ENCODE data around the gene GPRC5A.

The GPRC5A gene

GRCh38 chr12:12891080-12891880 lies at the start of gene GPRC5A:
Gene GPRC5A (plus strand): TSS chr12:12891562. CDS start chr12:12908250, 16,688 bp downstream.
- TF ChIP-seq NFIC (IDR thresholded peaks at IDR 0.05) (peak; percentile 34), EP300 (IDR thresholded peaks at IDR 0.05; ENCODE audit: borderline replicate concordance) (peak; percentile 67; the same call in 1 of the 2 replicates), TEAD4 (IDR thresholded peaks at IDR 0.05) (peak; percentile 54; the same call in 1 of the 2 replicates), MAX (IDR thresholded peaks at IDR 0.05) (peak; percentile 86), USF1 (IDR thresholded peaks at IDR 0.05) (0 out of 2 replicates have a peak, but pooled peaks have one; percentile 8), FOXM1 (IDR thresholded peaks at IDR 0.05; ENCODE audit: borderline replicate concordance, low read depth) (peak; percentile 25; the same call in 1 of the 2 replicates), ZBTB7A (IDR thresholded peaks at IDR 0.05; ENCODE audit: low read depth) (peak; percentile 92), TAF1 (IDR thresholded peaks at IDR 0.05; ENCODE audit: low read depth) (peak; percentile 37; the same call in 1 of the 2 replicates), EGR1 (IDR thresholded peaks at IDR 0.05) (peak; percentile 84), CREB1 (IDR thresholded peaks at IDR 0.05; ENCODE audit: low read depth) (peak; percentile 40), RAD21 (IDR thresholded peaks at IDR 0.05; ENCODE audit: low read depth) (peak; percentile 56), TCF12 (IDR thresholded peaks at IDR 0.05; ENCODE audit: low read depth) (peak; percentile 57; the same call in 1 of the 2 replicates), CEBPB (IDR thresholded peaks at IDR 0.05) (no peak), YY1 (IDR thresholded peaks at IDR 0.05; ENCODE audit: low read depth) (no peak; the same call in 1 of the 2 replicates), REST (IDR thresholded peaks at IDR 0.05; ENCODE audit: low read depth) (peak; percentile 75)

GRCh38 chr12:12845794-12846243 lies 45.5 kb upstream of the GPRC5A start:
- TF ChIP-seq YY1 (IDR thresholded peaks at IDR 0.05; ENCODE audit: low read depth) (no peak), NFIC (IDR thresholded peaks at IDR 0.05) (no peak), MAX (IDR thresholded peaks at IDR 0.05) (no peak), TEAD4 (IDR thresholded peaks at IDR 0.05) (no peak), EGR1 (IDR thresholded peaks at IDR 0.05) (no peak), USF1 (IDR thresholded peaks at IDR 0.05) (no peak)

- TF ChIP-seq CEBPB (IDR thresholded peaks at IDR 0.05) = no peak
- no peak for TF ChIP-seq USF1 (IDR thresholded peaks at IDR 0.05)
- TF ChIP-seq EGR1 (IDR thresholded peaks at IDR 0.05) = no peak
- no peak for TF ChIP-seq YY1 (IDR thresholded peaks at IDR 0.05; ENCODE audit: low read depth)
- TF ChIP-seq TAF1 (IDR thresholded peaks at IDR 0.05; ENCODE audit: low read depth) = no peak
- TF ChIP-seq TEAD4 (IDR thresholded peaks at IDR 0.05) = no peak
- TF ChIP-seq ZBTB7A (IDR thresholded peaks at IDR 0.05; ENCODE audit: low read depth) = no peak
- TF ChIP-seq TCF12 (IDR thresholded peaks at IDR 0.05; ENCODE audit: low read depth) = no peak
- TF ChIP-seq MAX (IDR thresholded peaks at IDR 0.05) = no peak
- TF ChIP-seq CREB1 (IDR thresholded peaks at IDR 0.05; ENCODE audit: low read depth) = no peak
- no peak for TF ChIP-seq NFIC (IDR thresholded peaks at IDR 0.05)
- TF ChIP-seq REST (IDR thresholded peaks at IDR 0.05; ENCODE audit: low read depth) = no peak
- no peak for TF ChIP-seq EP300 (IDR thresholded peaks at IDR 0.05; ENCODE audit: borderline replicate concordance)
- no peak for TF ChIP-seq RAD21 (IDR thresholded peaks at IDR 0.05; ENCODE audit: low read depth)
- TF ChIP-seq FOXM1 (IDR thresholded peaks at IDR 0.05; ENCODE audit: borderline replicate concordance, low read depth) = no peak
Measured at GRCh38 chr12:12853435-12853834, 37.9 kb upstream of the GPRC5A start.

DNA sequence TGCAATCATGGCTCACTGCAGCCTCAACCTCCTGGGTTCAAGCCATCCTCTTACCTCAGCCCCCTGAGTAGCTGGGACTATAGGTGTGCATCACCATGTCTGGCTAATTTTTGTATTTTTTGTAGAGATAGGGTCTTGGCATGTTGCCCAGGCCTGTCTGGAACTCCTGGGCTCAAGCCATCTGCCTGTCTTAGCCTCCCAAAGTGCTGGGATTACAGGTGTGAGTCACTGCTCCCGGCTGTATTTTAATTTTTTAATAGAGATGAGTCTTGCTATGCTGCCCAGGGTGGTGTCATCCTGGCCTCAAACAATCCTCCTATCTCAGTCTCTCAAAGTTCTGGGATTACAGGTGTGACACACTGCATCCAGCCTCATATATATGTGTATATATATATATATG lies 31.7 kb upstream of the GPRC5A start:
- no peak for TF ChIP-seq REST (IDR thresholded peaks at IDR 0.05; ENCODE audit: low read depth)
- peak; percentile 58 for TF ChIP-seq NFIC (IDR thresholded peaks at IDR 0.05)
- no peak for TF ChIP-seq CREB1 (IDR thresholded peaks at IDR 0.05; ENCODE audit: low read depth)
- no peak for TF ChIP-seq RAD21 (IDR thresholded peaks at IDR 0.05; ENCODE audit: low read depth)

Measured in Ishikawa (cell line).